Superior temporal gyrus (tissue), 1 donor: Measurements from ENCODE around the gene STING1.

Source experiments
- DNase-seq: peaks from one replicate; pipeline ENCODE4 v3.0.0-alpha.2; 2016; ENCODE audit errors: extremely low spot score

STING1 gene

GRCh38 chr5:139468421-139468931, 14.1 kb downstream of the STING1 start:
- peak; percentile 18 for DNase-seq

GRCh38 chr5:139462586-139463276, 19.8 kb downstream of the STING1 start, which contains the start of gene ECSCR:
Gene ECSCR, minus strand, starts transcription at chr5:139462743. Its CDS starts 73 bp downstream, at chr5:139462670.
- DNase-seq: no peak

- no peak for DNase-seq
These were observed 20.9 kb downstream of the STING1 start for GRCh38 chr5:139461698-139462097.

GRCh38 chr5:139461176-139461575, 21.4 kb downstream of the STING1 start:
- DNase-seq: no peak

GRCh38 chr5:139460455-139460854, 22.1 kb downstream of the STING1 start:
- DNase-seq: no peak

- no peak for DNase-seq
These were observed 23.1 kb downstream of the STING1 start for GRCh38 chr5:139459451-139459934.

GRCh38 chr5:139458580-139459407, 23.8 kb downstream of the STING1 start:
- DNase-seq: no peak

GRCh38 chr5:139457653-139458306, 24.8 kb downstream of the STING1 start:
- no peak for DNase-seq

- DNase-seq: no peak
These were observed 25.3 kb downstream of the STING1 start for GRCh38 chr5:139457241-139457640.

GRCh38 chr5:139456776-139457175, 25.8 kb downstream of the STING1 start:
- no peak for DNase-seq

GRCh38 chr5:139454568-139455290, 27.8 kb downstream of the STING1 start:
- DNase-seq: no peak

- DNase-seq: no peak
These were observed 28.6 kb downstream of the STING1 start for GRCh38 chr5:139453683-139454567.

- DNase-seq: no peak
These were observed 30.5 kb downstream of the STING1 start for GRCh38 chr5:139451878-139452660.

- no peak for DNase-seq
These were observed 31.4 kb downstream of the STING1 start for GRCh38 chr5:139451176-139451575.

GRCh38 chr5:139446956-139447779, 35.4 kb downstream of the STING1 start:
- DNase-seq: no peak

- no peak for DNase-seq
These were observed 37.0 kb downstream of the STING1 start for GRCh38 chr5:139445325-139446170.

- DNase-seq: no peak
These were observed 38.6 kb downstream of the STING1 start for GRCh38 chr5:139443831-139444453.
